WTC11 (cell line): ENCODE data around the gene PACSIN3. TPM values are rescaled to one million over a fixed set of nuclear protein-coding genes. Genes with fewer than 3 reads are reported as not detected.

ENCODE experiments used
- ATAC-seq: fragments of 200-7000 bp; cut with Tn5 transposase; 2 replicates; pipeline ENCODE4 v1.10.0; 2021; ENCODE audit warnings: mild to moderate bottlenecking, moderate library complexity
- CTCF ChIA-PET: fragments of 300-600 bp; sonication (Branson Sonifier 250); formaldehyde crosslinking; loops from one replicate; lab custom pipeline; 2021; ENCODE audit warnings: antibody characterized with exemption; lab: Charles Lee
- POLR2A ChIA-PET: fragments of 350-600 bp; sonication (Branson Sonifier 250); formaldehyde crosslinking; loops from one replicate; lab custom pipeline; 2021; ENCODE audit warnings: antibody characterized with exemption; lab: Charles Lee
- DNase-seq: peaks from one replicate; pipeline ENCODE4 v3.0.0; 2021; ENCODE audit warnings: low spot score
- H3K27ac Mint-ChIP-seq: 2 replicates; pipeline ENCODE4 v1.8.0; 2021; ENCODE audit warnings: mixed read lengths
- H3K27me3 Mint-ChIP-seq: 2 replicates; pipeline ENCODE4 v1.8.0; 2021; ENCODE audit warnings: low read depth, mild to moderate bottlenecking, moderate library complexity, mixed read lengths
- H3K36me3 Mint-ChIP-seq: 2 replicates; pipeline ENCODE4 v1.8.0; 2021; ENCODE audit warnings: mixed read lengths
- H3K4me1 Mint-ChIP-seq: 2 replicates; pipeline ENCODE4 v1.8.0; 2022; ENCODE audit warnings: mixed read lengths
- H3K4me3 Mint-ChIP-seq: 2 replicates; pipeline ENCODE4 v1.8.0; 2021; ENCODE audit warnings: mild to moderate bottlenecking, moderate library complexity, mixed read lengths
- H3K9me3 Mint-ChIP-seq: 2 replicates; pipeline ENCODE4 v1.8.0; 2021; ENCODE audit warnings: mixed read lengths
- CBFB ChIP-seq: sonication (generic); formaldehyde crosslinking; IDR thresholded peaks from 2 replicates; pipeline ENCODE4 v1.8.1; 2022; ENCODE audit warnings: mild to moderate bottlenecking, low read depth, missing genetic modification reagents
- CREB1 ChIP-seq: sonication (generic); formaldehyde crosslinking; IDR thresholded peaks from 2 replicates; pipeline ENCODE4 v1.8.0; 2023; ENCODE audit warnings: mild to moderate bottlenecking, missing genetic modification reagents
- GABPB1 ChIP-seq: sonication (generic); formaldehyde crosslinking; IDR thresholded peaks from 2 replicates; pipeline ENCODE4 v1.8.1; 2023; ENCODE audit warnings: mild to moderate bottlenecking, missing genetic modification reagents
- RORB ChIP-seq: fragments of 250-450 bp; sonication (Bioruptor Pico); IDR thresholded peaks from 2 replicates; pipeline ENCODE4 v1.9.0; 2021; ENCODE audit warnings: mild to moderate bottlenecking
- SOX15 ChIP-seq: fragments of 250-450 bp; sonication (Bioruptor Pico); IDR thresholded peaks from 2 replicates; pipeline ENCODE4 v1.9.0; 2021; ENCODE audit warnings: mild to moderate bottlenecking
- ZNF121 ChIP-seq: sonication (generic); formaldehyde crosslinking; IDR thresholded peaks from 2 replicates; pipeline ENCODE4 v1.8.0; 2023; ENCODE audit warnings: missing genetic modification reagents
- ZNF317 ChIP-seq: sonication (generic); formaldehyde crosslinking; IDR thresholded peaks from 2 replicates; pipeline ENCODE4 v1.8.1; 2023; ENCODE audit warnings: low read depth, mild to moderate bottlenecking, moderate library complexity, missing genetic modification reagents, borderline replicate concordance
- total RNA-seq: library from RNA; stranded (reverse); gene quantifications from 3 replicates; pipeline ENCODE4 v1.2.3, GENCODE V29; 2021
- TF ChIP-seq, protein P1 (sequence below): sonication (generic); formaldehyde crosslinking; IDR thresholded peaks from 2 replicates; pipeline ENCODE4 v1.8.1; 2023; ENCODE audit warnings: mild to moderate bottlenecking, missing genetic modification reagents
- TF ChIP-seq, protein P2 (sequence below): fragments of 200-600 bp; IDR thresholded peaks from 2 replicates; pipeline ENCODE4 v1.8.0; 2022; ENCODE audit warnings: antibody characterized with exemption
- TF ChIP-seq, protein P3 (sequence below): fragments of 250-450 bp; sonication (Bioruptor Pico); IDR thresholded peaks from 2 replicates; pipeline ENCODE4 v1.9.0; 2021; ENCODE audit warnings: mild to moderate bottlenecking
- TF ChIP-seq, protein P4 (sequence below): sonication (generic); formaldehyde crosslinking; IDR thresholded peaks from 2 replicates; pipeline ENCODE4 v1.8.0; 2023; ENCODE audit warnings: missing genetic modification reagents
- TF ChIP-seq, protein P5 (sequence below): sonication (generic); formaldehyde crosslinking; IDR thresholded peaks from 2 replicates; pipeline ENCODE4 v1.8.1; 2023; ENCODE audit warnings: mild to moderate bottlenecking, missing genetic modification reagents
- TF ChIP-seq, protein P6 (sequence below): sonication (generic); formaldehyde crosslinking; IDR thresholded peaks from 2 replicates; pipeline ENCODE4 v1.8.0; 2023; ENCODE audit warnings: mild to moderate bottlenecking, missing genetic modification reagents
- TF ChIP-seq, protein P7 (sequence below): fragments of 250-450 bp; sonication (Bioruptor Pico); IDR thresholded peaks from 2 replicates; pipeline ENCODE4 v1.9.0; 2021; ENCODE audit warnings: mild to moderate bottlenecking
- TF ChIP-seq, protein P8 (sequence below): sonication (generic); formaldehyde crosslinking; IDR thresholded peaks from 2 replicates; pipeline ENCODE4 v1.8.0; 2022; ENCODE audit warnings: mild to moderate bottlenecking, missing genetic modification reagents
- TF ChIP-seq, protein P9 (sequence below): sonication (generic); formaldehyde crosslinking; IDR thresholded peaks from 2 replicates; pipeline ENCODE4 v1.8.1; 2022; ENCODE audit warnings: low read depth, missing genetic modification reagents, borderline replicate concordance
- TF ChIP-seq, protein P10 (sequence below): sonication (generic); formaldehyde crosslinking; IDR thresholded peaks from 2 replicates; pipeline ENCODE4 v1.8.1; 2022; ENCODE audit warnings: low read depth, mild to moderate bottlenecking, moderate library complexity, missing genetic modification reagents, borderline replicate concordance

Gene PACSIN3
- total RNA-seq, 1 experiment from 2014 or later = 76.8 TPM

DNA sequence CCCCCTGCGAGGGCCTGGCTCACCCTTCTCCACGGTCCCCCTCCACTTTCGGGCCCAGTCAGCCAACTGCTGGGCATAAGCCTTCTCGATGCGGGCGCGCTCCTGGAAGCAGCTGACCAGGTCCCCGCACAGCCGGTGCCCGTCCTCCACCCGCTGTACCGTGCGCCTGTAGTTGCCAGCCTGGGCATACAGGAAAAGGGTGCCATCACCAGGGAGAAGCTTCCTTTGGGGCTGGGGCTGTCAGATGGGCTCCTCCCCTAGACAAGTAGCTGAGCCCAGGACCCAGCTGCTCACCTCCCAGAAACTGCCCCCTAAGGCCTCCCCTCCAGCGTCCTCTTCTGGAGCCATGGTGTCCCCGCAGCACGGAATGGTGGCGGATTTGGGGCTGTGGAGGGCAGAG is 3.9 kb downstream of the PACSIN3 start:
- Mint-ChIP-seq H3K9me3 (no peaks in the 10 kb centered on the region), H3K4me1 (peaks cover 14% of the 10 kb centered on the region), H3K27ac (no peak overlapping the region), H3K36me3 (peaks cover 8% of the 10 kb centered on the region; the same call in 1 of the 2 replicates), H3K4me3 (no peak overlapping the region), H3K27me3 (no peaks in the 10 kb centered on the region; the same call in 1 of the 2 replicates)
- POLR2A ChIA-PET = interaction anchor here (2.6 kb wide), 1 partner anchor 33 kb away, joined by 8 read pairs; the partner anchor contains the start of gene DDB2
- DNase-seq (no peak), ATAC-seq (no peak)
- CTCF ChIA-PET = interaction anchor here (0.9 to 2.1 kb wide), 4 partner anchors 32 to 77 kb away, joined by 3 to 7 read pairs (median 5); partner anchors contain the start of genes ACP2 and DDB2
- TF ChIP-seq SOX15 (CRISPR knock-in tag) (no peak), CBFB (CRISPR knock-in tag) (no peak), ZNF317 (CRISPR knock-in tag) (no peak), RORB (CRISPR knock-in tag) (no peak), GABPB1 (CRISPR knock-in tag) (no peak), ZNF121 (no peak), CREB1 (CRISPR knock-in tag) (no peak)
- TF ChIP-seq, protein P1, sequence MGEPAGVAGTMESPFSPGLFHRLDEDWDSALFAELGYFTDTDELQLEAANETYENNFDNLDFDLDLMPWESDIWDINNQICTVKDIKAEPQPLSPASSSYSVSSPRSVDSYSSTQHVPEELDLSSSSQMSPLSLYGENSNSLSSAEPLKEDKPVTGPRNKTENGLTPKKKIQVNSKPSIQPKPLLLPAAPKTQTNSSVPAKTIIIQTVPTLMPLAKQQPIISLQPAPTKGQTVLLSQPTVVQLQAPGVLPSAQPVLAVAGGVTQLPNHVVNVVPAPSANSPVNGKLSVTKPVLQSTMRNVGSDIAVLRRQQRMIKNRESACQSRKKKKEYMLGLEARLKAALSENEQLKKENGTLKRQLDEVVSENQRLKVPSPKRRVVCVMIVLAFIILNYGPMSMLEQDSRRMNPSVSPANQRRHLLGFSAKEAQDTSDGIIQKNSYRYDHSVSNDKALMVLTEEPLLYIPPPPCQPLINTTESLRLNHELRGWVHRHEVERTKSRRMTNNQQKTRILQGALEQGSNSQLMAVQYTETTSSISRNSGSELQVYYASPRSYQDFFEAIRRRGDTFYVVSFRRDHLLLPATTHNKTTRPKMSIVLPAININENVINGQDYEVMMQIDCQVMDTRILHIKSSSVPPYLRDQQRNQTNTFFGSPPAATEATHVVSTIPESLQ = no peak
- TF ChIP-seq, protein P2, sequence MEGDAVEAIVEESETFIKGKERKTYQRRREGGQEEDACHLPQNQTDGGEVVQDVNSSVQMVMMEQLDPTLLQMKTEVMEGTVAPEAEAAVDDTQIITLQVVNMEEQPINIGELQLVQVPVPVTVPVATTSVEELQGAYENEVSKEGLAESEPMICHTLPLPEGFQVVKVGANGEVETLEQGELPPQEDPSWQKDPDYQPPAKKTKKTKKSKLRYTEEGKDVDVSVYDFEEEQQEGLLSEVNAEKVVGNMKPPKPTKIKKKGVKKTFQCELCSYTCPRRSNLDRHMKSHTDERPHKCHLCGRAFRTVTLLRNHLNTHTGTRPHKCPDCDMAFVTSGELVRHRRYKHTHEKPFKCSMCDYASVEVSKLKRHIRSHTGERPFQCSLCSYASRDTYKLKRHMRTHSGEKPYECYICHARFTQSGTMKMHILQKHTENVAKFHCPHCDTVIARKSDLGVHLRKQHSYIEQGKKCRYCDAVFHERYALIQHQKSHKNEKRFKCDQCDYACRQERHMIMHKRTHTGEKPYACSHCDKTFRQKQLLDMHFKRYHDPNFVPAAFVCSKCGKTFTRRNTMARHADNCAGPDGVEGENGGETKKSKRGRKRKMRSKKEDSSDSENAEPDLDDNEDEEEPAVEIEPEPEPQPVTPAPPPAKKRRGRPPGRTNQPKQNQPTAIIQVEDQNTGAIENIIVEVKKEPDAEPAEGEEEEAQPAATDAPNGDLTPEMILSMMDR = no peak
- TF ChIP-seq, protein P3, sequence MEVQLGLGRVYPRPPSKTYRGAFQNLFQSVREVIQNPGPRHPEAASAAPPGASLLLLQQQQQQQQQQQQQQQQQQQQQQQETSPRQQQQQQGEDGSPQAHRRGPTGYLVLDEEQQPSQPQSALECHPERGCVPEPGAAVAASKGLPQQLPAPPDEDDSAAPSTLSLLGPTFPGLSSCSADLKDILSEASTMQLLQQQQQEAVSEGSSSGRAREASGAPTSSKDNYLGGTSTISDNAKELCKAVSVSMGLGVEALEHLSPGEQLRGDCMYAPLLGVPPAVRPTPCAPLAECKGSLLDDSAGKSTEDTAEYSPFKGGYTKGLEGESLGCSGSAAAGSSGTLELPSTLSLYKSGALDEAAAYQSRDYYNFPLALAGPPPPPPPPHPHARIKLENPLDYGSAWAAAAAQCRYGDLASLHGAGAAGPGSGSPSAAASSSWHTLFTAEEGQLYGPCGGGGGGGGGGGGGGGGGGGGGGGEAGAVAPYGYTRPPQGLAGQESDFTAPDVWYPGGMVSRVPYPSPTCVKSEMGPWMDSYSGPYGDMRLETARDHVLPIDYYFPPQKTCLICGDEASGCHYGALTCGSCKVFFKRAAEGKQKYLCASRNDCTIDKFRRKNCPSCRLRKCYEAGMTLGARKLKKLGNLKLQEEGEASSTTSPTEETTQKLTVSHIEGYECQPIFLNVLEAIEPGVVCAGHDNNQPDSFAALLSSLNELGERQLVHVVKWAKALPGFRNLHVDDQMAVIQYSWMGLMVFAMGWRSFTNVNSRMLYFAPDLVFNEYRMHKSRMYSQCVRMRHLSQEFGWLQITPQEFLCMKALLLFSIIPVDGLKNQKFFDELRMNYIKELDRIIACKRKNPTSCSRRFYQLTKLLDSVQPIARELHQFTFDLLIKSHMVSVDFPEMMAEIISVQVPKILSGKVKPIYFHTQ (CRISPR knock-in tag) = no peak
- TF ChIP-seq, protein P4, sequence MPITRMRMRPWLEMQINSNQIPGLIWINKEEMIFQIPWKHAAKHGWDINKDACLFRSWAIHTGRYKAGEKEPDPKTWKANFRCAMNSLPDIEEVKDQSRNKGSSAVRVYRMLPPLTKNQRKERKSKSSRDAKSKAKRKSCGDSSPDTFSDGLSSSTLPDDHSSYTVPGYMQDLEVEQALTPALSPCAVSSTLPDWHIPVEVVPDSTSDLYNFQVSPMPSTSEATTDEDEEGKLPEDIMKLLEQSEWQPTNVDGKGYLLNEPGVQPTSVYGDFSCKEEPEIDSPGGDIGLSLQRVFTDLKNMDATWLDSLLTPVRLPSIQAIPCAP (CRISPR knock-in tag) = no peak
- TF ChIP-seq, protein P5, sequence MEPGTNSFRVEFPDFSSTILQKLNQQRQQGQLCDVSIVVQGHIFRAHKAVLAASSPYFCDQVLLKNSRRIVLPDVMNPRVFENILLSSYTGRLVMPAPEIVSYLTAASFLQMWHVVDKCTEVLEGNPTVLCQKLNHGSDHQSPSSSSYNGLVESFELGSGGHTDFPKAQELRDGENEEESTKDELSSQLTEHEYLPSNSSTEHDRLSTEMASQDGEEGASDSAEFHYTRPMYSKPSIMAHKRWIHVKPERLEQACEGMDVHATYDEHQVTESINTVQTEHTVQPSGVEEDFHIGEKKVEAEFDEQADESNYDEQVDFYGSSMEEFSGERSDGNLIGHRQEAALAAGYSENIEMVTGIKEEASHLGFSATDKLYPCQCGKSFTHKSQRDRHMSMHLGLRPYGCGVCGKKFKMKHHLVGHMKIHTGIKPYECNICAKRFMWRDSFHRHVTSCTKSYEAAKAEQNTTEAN (CRISPR knock-in tag) = no peak
- TF ChIP-seq, protein P6, sequence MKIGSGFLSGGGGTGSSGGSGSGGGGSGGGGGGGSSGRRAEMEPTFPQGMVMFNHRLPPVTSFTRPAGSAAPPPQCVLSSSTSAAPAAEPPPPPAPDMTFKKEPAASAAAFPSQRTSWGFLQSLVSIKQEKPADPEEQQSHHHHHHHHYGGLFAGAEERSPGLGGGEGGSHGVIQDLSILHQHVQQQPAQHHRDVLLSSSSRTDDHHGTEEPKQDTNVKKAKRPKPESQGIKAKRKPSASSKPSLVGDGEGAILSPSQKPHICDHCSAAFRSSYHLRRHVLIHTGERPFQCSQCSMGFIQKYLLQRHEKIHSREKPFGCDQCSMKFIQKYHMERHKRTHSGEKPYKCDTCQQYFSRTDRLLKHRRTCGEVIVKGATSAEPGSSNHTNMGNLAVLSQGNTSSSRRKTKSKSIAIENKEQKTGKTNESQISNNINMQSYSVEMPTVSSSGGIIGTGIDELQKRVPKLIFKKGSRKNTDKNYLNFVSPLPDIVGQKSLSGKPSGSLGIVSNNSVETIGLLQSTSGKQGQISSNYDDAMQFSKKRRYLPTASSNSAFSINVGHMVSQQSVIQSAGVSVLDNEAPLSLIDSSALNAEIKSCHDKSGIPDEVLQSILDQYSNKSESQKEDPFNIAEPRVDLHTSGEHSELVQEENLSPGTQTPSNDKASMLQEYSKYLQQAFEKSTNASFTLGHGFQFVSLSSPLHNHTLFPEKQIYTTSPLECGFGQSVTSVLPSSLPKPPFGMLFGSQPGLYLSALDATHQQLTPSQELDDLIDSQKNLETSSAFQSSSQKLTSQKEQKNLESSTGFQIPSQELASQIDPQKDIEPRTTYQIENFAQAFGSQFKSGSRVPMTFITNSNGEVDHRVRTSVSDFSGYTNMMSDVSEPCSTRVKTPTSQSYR (CRISPR knock-in tag) = no peak
- TF ChIP-seq, protein P7, sequence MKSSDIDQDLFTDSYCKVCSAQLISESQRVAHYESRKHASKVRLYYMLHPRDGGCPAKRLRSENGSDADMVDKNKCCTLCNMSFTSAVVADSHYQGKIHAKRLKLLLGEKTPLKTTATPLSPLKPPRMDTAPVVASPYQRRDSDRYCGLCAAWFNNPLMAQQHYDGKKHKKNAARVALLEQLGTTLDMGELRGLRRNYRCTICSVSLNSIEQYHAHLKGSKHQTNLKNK = no peak
- TF ChIP-seq, protein P8, sequence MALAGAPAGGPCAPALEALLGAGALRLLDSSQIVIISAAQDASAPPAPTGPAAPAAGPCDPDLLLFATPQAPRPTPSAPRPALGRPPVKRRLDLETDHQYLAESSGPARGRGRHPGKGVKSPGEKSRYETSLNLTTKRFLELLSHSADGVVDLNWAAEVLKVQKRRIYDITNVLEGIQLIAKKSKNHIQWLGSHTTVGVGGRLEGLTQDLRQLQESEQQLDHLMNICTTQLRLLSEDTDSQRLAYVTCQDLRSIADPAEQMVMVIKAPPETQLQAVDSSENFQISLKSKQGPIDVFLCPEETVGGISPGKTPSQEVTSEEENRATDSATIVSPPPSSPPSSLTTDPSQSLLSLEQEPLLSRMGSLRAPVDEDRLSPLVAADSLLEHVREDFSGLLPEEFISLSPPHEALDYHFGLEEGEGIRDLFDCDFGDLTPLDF (CRISPR knock-in tag) = no peak
- TF ChIP-seq, protein P9, sequence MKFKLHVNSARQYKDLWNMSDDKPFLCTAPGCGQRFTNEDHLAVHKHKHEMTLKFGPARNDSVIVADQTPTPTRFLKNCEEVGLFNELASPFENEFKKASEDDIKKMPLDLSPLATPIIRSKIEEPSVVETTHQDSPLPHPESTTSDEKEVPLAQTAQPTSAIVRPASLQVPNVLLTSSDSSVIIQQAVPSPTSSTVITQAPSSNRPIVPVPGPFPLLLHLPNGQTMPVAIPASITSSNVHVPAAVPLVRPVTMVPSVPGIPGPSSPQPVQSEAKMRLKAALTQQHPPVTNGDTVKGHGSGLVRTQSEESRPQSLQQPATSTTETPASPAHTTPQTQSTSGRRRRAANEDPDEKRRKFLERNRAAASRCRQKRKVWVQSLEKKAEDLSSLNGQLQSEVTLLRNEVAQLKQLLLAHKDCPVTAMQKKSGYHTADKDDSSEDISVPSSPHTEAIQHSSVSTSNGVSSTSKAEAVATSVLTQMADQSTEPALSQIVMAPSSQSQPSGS (CRISPR knock-in tag) = no peak
- TF ChIP-seq, protein P10, sequence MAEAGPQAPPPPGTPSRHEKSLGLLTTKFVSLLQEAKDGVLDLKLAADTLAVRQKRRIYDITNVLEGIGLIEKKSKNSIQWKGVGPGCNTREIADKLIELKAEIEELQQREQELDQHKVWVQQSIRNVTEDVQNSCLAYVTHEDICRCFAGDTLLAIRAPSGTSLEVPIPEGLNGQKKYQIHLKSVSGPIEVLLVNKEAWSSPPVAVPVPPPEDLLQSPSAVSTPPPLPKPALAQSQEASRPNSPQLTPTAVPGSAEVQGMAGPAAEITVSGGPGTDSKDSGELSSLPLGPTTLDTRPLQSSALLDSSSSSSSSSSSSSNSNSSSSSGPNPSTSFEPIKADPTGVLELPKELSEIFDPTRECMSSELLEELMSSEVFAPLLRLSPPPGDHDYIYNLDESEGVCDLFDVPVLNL (CRISPR knock-in tag) = no peak
